PC-3 (cell line): ENCODE measurements around the gene PHF21B. TPM values are rescaled to one million over a fixed set of nuclear protein-coding genes. Genes with fewer than 3 reads are reported as not detected.

ENCODE experiments used
- ATAC-seq: fragments of 200-7000 bp; cut with Tn5 transposase; 2 replicates; pipeline ENCODE4 v1.9.1; 2020; ENCODE audit warnings: mild to moderate bottlenecking, moderate library complexity
- BruUV-seq: library from RNA; stranded (reverse); fragments of 400-500 nt; replicated peaks from 2 replicates; lab custom pipeline; 2021; lab: Mats Ljungman, UMichigan
- CTCF ChIA-PET: fragments of 300-600 bp; sonication (Branson Sonifier 250); formaldehyde crosslinking; loops from one replicate; lab custom pipeline; 2022; ENCODE audit warnings: antibody characterized with exemption; lab: Charles Lee
- POLR2A ChIA-PET: fragments of 300-600 bp; sonication (Branson Sonifier 250); formaldehyde crosslinking; loops from one replicate; lab custom pipeline; 2022; ENCODE audit warnings: antibody characterized with exemption; ENCODE audit not compliant: unreplicated experiment; lab: Charles Lee
- DNase-seq: peaks from one replicate; pipeline ENCODE4 v3.0.0-alpha.2; 2015
- H2AFZ ChIP-seq: fragments of 300-600 bp; sonication (generic); 2 replicates; pipeline ENCODE4 v1.6.0; 2016; ENCODE audit warnings: antibody characterized with exemption, low read length
- H3F3A ChIP-seq: fragments of 300-600 bp; sonication (generic); one replicate; pipeline ENCODE4 v1.6.0; 2017; ENCODE audit warnings: antibody characterized with exemption, low read length, control low read depth, mild to moderate bottlenecking; ENCODE audit not compliant: unreplicated experiment
- H3K27ac ChIP-seq: fragments of 300-600 bp; sonication (generic); 2 replicates; pipeline ENCODE4 v1.5.1; 2016; ENCODE audit warnings: mild to moderate bottlenecking, low read length
- H3K27me3 ChIP-seq: fragments of 300-600 bp; sonication (generic); 2 replicates; pipeline ENCODE4 v1.6.1; 2016; ENCODE audit warnings: low read length, mixed read lengths
- H3K36me3 ChIP-seq: fragments of 300-600 bp; sonication (generic); 2 replicates; pipeline ENCODE4 v1.6.1; 2016; ENCODE audit warnings: low read depth, mixed run types, low read length, mixed read lengths
- H3K4me1 ChIP-seq: fragments of 300-600 bp; sonication (generic); 2 replicates; pipeline ENCODE4 v1.5.1; 2016; ENCODE audit warnings: low read length; ENCODE audit not compliant: insufficient read depth
- H3K4me2 ChIP-seq: fragments of 300-600 bp; sonication (generic); 2 replicates; pipeline ENCODE4 v1.6.0; 2016; ENCODE audit warnings: low read length
- H3K4me3 ChIP-seq: fragments of 300-600 bp; sonication (generic); 2 replicates; pipeline ENCODE4 v1.5.1; 2016; ENCODE audit warnings: mild to moderate bottlenecking, low read length, mixed read lengths
- H3K79me2 ChIP-seq: fragments of 300-600 bp; sonication (generic); 2 replicates; pipeline ENCODE4 v1.6.1; 2017; ENCODE audit warnings: low read length, mixed read lengths
- H3K9ac ChIP-seq: fragments of 300-600 bp; sonication (generic); 2 replicates; pipeline ENCODE4 v1.6.0; 2016; ENCODE audit warnings: mild to moderate bottlenecking, low read length
- H3K9me2 ChIP-seq: fragments of 300-600 bp; sonication (generic); replicated peaks from 2 replicates; pipeline ENCODE4 v1.6.1; 2016; ENCODE audit warnings: mixed run types, low read length, mixed read lengths
- H3K9me3 ChIP-seq: fragments of 300-600 bp; sonication (generic); 2 replicates; pipeline ENCODE4 v1.6.1; 2016; ENCODE audit warnings: low read length, mixed read lengths
- H4K20me1 ChIP-seq: fragments of 300-600 bp; sonication (generic); 2 replicates; pipeline ENCODE4 v1.6.1; 2016; ENCODE audit warnings: low read length, mixed read lengths
- CTCF ChIP-seq: fragments of 300-600 bp; sonication (generic); conservative IDR thresholded peaks from 2 replicates; pipeline ENCODE4 v1.5.1; 2017; ENCODE audit warnings: antibody characterized with exemption, low read depth, mild to moderate bottlenecking, low read length
- EZH2 ChIP-seq: fragments of 300-600 bp; sonication (generic); IDR thresholded peaks from one replicate; pipeline ENCODE4 v1.6.1; 2017; ENCODE audit warnings: antibody characterized with exemption, mild to moderate bottlenecking, low read length; ENCODE audit not compliant: unreplicated experiment
- EZH2phosphoT487 ChIP-seq: fragments of 300-600 bp; sonication (generic); IDR thresholded peaks from 2 replicates; pipeline ENCODE4 v1.6.1; 2018; ENCODE audit warnings: mild to moderate bottlenecking, antibody characterized with exemption, low read length, borderline replicate concordance
- intact Hi-C: fragments of 100-400 bp; cut with micrococcal nuclease; formaldehyde crosslinking; loops from 2 replicates; pipeline ENCODE4 v1.9.0; 2023
- total RNA-seq: library from RNA; depleted of rRNA; stranded (reverse); fragments of >200 nt; gene quantifications from 2 replicates; pipeline ENCODE4 v1.2.3, GENCODE V29; 2014

PHF21B gene
- total RNA-seq, 1 experiment from 2014 or later, result not detected

- ATAC-seq (no peak), DNase-seq (no peak)
- CTCF ChIA-PET, result no interaction called here
- peak overlapping the region; percentile 78 for H3K4me2 ChIP-seq
- H3K4me3 ChIP-seq, result peak overlapping the region; percentile 53
- H3K79me2 ChIP-seq, result no peaks in the 10 kb centered on the region
- POLR2A ChIA-PET, result no interaction called here
- no peak overlapping the region for H2AFZ ChIP-seq
- BruUV-seq, result no TSS peak
- H3K27ac ChIP-seq, result no peak overlapping the region
- no peak for TF ChIP-seq CTCF
- TF ChIP-seq EZH2phosphoT487, result no peak
- TF ChIP-seq EZH2, result no peak
- no peaks in the 10 kb centered on the region for H3K36me3 ChIP-seq
- intact Hi-C loops, result no loop called here
- H3K4me1 ChIP-seq, result no peaks in the 10 kb centered on the region
- H4K20me1 ChIP-seq, result no peaks in the 10 kb centered on the region
- no peak overlapping the region for H3K9ac ChIP-seq
- H3F3A ChIP-seq, result no peaks in the 10 kb centered on the region
- H3K27me3 ChIP-seq, result peaks cover 57% of the 10 kb centered on the region
- H3K9me3 ChIP-seq, result no peaks in the 10 kb centered on the region
- H3K9me2 ChIP-seq, result no peaks in the 10 kb centered on the region
Observed at GRCh38 chr22:45008186-45008681, 1.6 kb downstream of the PHF21B start.

GRCh38 chr22:45007391-45008185 lies 2.2 kb downstream of the PHF21B start:
- H3K27me3 ChIP-seq, result peaks cover 57% of the 10 kb centered on the region
- no peak for DNase-seq
- BruUV-seq, result no TSS peak
- peak overlapping the region; percentile 78 for H3K4me2 ChIP-seq
- POLR2A ChIA-PET, result no interaction called here
- no peak overlapping the region for H3K9ac ChIP-seq
- H3K36me3 ChIP-seq, result no peaks in the 10 kb centered on the region
- TF ChIP-seq EZH2phosphoT487, result no peak
- TF ChIP-seq CTCF, result no peak
- TF ChIP-seq EZH2, result no peak
- intact Hi-C loops, result no loop called here
- CTCF ChIA-PET, result no interaction called here
- H4K20me1 ChIP-seq, result no peaks in the 10 kb centered on the region
- no peak overlapping the region for H2AFZ ChIP-seq
- H3K79me2 ChIP-seq, result no peaks in the 10 kb centered on the region
- H3F3A ChIP-seq, result no peaks in the 10 kb centered on the region
- H3K9me3 ChIP-seq, result no peaks in the 10 kb centered on the region
- H3K27ac ChIP-seq, result no peak overlapping the region
- ATAC-seq, result no peak
- H3K9me2 ChIP-seq, result no peaks in the 10 kb centered on the region
- H3K4me1 ChIP-seq, result no peaks in the 10 kb centered on the region
- H3K4me3 ChIP-seq, result peak overlapping the region; percentile 53

DNA sequence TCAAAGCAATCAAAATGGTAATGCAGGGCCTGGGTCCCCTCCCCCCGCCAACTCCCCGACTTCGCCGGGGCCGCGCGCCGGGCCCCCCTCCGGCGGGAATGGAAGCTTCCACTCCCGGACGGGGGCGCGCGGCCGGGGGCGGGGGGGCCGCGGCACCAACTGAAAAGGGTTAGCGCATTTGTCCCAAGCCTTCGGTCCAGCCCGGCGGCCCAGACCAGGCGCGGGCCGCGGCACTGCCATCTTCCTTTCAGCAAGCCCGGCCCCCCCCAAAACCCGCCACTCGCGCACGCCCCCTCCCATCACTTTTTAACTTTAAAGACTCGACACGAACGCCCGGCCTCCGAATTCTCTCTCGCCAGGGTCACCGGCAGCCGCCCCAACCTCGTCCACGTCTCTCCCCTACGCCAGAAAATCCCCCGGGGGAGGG lies 2.8 kb downstream of the PHF21B start:
- no peaks in the 10 kb centered on the region for H3K4me1 ChIP-seq
- ChIA-PET POLR2A (interaction anchor here (0.7 kb wide), 1 partner anchor 70 kb away, joined by 4 read pairs; no protein-coding TSS in a partner anchor), CTCF (no interaction called here)
- intact Hi-C loops, result no loop called here
- H3K27ac ChIP-seq, result no peak overlapping the region
- H3F3A ChIP-seq, result no peaks in the 10 kb centered on the region
- no peaks in the 10 kb centered on the region for H4K20me1 ChIP-seq
- H3K9me3 ChIP-seq, result no peaks in the 10 kb centered on the region
- DNase-seq (no peak), ATAC-seq (no peak)
- H3K4me3 ChIP-seq, result no peak overlapping the region
- H3K36me3 ChIP-seq, result no peaks in the 10 kb centered on the region
- no peak overlapping the region for H2AFZ ChIP-seq
- no TSS peak for BruUV-seq
- TF ChIP-seq EZH2phosphoT487 (no peak), EZH2 (peak; percentile 90)
- no peak overlapping the region for H3K9ac ChIP-seq
- no peak overlapping the region for H3K4me2 ChIP-seq
- peaks cover 57% of the 10 kb centered on the region for H3K27me3 ChIP-seq
- no peaks in the 10 kb centered on the region for H3K9me2 ChIP-seq
- no peaks in the 10 kb centered on the region for H3K79me2 ChIP-seq
